Measurements from ENCODE around the gene C6orf62.
A peak's percentile ranks its signal among the peaks of the same experiment; 100 is the strongest.
"Not testable (repeated sequence)": the region's sequence is repeated elsewhere in the genome, so short reads cannot be mapped to it uniquely, and the experiment has no call there.

C6orf62 gene

DNA sequence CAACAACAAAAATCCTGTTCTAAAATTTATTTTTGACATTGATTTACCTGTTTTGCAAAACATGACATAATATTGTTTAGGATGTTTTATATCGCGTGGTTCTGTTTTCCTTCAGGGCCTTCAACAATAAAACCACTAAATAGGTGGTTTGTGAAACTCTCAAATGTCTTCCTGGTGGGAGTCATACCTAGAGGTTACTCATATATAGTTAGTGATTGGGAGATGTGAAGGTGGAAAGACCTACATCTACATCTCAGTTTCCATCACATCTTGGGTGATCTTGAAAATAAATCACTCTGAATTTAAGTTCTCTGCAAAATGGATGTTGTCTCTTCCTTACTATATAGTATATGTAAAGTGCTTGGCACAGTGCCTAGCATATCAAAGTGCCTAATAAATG lies 22.9 kb downstream of the C6orf62 start:
- DNase-seq, result no peak

DNA sequence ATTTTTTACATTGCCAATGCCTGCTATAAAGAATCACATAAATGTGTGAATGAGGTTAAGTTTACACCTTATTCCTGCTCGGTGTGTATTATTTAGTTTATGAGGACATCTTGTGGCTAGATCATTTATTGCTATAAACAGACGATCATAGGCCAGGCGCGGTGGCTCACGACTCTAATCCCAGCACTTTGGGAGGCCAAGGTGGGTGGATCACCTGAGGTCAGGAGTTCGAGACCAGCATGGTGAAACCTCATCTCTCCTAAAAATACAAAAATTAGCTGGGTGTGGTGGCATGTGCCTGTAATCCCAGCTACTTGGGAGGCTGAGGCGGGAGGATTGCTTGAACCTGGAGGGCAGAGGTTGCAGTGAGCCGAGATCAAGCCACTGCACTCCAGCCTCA lies 23.3 kb downstream of the C6orf62 start:
- DNase-seq, result peak; percentile 34

DNA sequence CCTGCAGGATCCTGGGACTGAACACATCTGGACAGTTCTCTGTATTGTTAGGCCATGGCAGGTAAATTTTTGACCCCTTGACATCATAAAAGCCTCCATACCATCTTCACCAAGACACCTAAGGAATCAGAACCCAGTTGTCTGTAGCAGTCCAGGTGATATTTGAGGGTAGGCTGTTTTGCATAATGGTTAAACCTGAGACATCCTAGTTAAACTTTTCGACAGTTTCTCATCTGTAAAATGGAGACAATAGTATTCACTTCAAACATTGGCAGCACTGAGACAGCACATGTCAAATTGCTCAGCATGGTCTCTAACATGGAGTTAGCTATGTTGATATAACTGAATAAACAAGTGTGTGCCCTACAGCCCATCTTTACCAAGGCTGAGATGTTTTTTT lies 24.8 kb downstream of the C6orf62 start:
- DNase-seq, result no peak

DNA sequence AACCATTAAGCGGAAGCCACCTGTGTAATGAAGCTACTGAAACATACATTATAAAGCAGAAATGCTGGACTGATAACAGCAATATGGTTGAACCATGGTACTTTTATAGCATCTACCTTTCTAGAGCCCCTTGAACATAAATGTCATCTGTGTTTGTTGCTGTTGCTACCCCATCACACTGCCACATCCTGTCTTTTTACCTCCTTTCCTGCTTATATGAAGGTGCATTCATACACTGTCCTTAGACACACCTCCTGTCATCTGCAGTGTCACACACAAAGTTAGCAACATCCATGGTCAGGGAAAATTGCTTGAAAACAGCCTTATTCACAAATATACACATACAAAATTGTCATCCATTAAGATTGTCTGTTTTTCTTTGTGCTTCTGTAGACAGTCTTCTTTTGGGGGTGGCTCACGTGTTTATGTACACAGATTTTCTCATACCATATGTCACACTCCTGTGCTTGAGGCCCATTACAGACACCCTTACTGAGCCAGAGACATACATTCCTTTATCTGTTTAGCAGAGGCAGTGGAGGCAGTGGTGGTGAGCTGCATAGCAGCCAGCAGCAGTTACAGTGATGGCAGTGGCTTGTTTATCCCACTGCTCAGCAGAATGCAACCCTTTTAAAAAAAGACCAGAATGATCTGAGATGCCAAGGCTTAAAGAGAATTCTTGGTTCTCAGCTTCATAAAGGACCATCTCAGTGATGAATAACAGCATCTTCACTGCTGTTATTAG lies 25.9 kb downstream of the C6orf62 start:
- DNase-seq, result no peak

DNA sequence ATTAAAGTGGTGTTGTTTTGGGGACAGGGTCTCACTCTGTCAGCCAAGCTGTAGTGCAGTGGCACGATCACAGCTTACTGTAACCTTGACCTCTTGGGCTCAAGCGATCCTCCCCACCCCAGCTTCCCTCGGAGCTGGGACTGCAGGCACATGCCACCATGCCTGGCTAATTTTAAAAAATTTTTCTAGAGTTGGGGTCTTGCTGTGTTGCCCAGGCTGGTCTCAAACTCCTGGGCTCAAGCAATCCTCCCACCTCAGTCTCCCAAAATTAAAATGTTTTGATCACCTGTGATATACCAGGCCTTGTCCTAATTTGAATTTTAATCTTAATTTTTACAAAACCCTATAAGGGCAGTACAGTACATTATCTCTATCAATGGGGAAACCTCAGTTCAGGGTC lies 26.5 kb downstream of the C6orf62 start:
- DNase-seq, result no peak

DNA sequence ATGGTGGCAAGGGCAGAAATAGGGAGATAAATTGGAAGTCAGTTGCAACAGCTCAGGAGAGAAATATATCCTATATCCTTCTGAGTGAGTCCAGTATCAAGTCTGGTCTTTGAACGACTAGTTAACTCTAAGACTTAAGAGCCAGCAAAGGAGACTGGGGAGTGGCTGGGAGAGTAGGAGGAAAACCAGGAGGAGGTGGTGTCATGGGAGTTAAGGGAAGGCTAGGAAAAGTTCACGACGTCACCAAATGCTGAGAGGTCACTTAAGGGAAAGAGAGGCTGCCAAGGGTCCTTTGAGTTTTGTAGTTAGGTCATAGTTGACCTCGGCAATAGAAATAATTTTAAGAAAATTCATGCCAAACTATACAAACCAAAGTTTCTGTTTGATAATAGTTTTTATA lies 27.0 kb downstream of the C6orf62 start:
- DNase-seq, result no peak

DNA sequence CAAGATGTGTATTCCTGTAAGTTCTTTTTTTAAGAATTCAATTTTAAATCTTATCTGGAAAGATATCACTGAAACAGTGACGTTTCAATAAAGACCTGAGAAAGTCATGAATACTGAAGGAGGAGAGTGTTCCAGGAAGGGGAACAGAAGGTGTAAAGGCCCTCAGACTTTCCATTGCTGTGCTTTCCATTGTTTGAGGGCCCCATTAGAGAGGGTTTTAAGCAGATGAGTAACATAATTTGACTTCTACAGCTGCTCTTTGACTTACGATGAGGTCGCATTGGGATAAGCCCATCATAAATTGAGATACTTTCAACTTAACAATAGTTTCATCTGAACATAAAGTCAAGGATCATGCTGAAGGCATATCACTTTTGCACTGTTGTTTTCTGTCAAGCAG lies 27.4 kb downstream of the C6orf62 start:
- DNase-seq, result no peak

DNA sequence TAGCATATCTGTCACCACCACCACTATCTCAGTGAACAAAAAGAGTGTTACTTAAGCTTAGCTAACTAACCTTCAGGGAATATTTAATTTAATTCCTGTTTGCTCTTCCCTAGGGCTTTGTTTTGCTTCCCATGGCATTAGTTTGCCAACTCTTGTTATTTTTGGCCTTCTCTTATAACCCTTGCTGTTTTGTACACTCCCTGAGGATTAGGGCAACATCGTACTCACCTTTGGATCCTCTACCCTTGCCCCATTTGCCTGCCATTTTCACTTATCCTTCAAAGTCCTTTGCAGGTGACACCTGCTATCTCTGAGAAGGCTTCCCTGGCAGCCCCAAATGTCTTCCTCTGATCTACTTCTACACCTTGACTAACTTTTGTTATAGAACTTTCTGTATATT lies 28.4 kb downstream of the C6orf62 start:
- no peak for DNase-seq

DNA sequence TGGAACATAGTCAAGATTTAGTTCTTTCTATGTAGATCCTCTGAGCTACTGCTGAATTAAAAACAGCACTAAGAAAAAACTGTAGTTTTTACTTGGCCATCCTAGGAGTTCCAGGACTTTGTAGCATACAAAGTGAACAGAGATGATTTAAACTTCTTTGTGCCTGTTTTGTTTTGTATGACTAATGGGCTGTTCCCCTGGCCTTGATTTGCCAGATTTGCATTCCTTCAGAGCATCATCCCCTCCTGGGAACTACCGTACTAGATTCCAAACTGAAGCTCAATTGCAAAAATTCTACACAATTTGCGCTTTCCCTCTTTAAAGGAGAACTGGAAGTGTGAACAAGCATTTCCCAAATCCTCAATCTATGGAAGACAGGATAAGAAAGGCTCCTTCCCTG lies 29.0 kb downstream of the C6orf62 start:
- no peak for DNase-seq

DNA sequence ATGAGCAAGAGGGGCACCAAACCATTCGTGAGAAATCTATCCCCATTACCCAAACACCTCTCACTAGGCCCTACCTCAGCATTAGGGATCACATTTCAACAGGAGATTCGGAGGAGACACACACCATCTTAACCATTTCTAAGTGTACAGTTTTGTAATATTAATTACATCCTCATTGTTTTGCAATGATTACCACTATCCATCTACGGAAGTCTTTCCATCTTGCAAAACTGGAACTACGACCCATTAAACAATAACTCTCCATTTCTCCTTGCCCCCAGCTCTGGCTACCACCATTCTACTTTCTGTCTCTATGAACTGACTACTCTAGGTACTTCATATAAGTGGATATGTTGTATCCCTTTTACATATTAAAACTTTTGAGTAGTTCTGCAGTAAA lies 32.0 kb downstream of the C6orf62 start:
- no peak for DNase-seq

DNA sequence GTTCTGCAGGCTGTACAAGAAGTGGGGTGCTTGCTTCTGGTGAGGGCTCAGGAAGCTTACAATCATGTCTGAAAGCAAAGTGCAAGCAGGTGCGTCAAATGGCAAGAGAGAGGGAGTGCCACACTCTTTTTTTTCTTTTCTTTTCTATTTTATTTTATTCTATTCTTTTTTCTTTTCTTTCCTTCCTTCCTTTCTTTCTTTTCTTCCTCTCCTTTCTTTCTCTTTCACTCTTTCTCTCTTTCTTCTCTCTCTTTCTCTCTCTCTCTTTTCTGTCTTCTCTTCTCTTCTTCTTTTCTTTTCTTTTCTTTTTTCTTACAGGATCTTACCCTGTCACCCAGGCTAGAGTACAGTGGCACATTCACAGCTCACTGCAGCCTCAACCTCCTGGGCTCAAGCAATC lies 32.5 kb downstream of the C6orf62 start:
- DNase-seq, result no peak

DNA sequence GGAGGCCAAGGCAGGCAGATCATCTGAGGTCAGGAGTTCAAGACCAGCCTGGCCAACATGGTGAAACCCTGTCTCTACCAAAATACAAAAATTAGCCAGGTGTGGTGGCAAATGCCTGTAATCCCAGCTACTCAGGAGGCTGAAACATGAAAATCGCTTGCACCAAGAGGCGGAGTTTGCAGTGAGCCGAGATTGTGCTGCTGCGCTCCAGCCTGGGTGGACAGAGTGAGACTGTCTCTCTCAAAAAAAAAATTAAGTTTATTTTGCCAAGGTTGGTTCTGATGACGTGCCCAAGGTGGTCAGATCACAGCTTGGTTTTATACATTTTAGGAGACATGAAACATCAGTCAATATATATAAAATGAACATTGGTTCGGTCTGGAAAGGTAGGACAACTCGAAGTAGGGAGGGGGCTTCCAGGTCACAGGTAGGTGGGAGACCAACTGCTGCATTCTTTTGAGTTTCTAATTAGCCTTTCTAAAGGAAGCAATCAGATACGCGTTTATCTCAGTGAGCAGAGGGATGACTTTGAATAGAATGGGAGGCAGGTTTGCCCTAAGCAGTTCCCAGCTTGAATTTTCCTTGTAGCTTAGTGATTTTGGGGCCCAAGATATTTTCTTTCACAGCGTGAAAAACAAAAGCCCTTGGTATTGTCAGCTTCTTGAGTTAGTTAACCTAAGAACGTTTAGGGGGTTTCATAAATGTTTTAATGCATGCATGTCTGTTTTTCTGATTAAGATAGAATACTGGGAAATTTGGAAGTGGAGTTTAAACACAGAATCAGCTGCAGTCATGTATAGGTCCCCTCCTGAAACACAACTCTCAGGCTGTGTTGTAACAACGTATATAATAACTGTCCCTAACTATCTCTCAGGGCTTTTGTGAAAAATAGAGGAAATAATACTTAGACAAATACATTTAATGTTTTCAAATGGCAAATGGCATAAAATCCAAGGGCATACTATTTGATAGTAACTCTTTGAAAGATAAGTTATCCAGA lies 35.4 kb downstream of the C6orf62 start:
- no peak for DNase-seq

DNA sequence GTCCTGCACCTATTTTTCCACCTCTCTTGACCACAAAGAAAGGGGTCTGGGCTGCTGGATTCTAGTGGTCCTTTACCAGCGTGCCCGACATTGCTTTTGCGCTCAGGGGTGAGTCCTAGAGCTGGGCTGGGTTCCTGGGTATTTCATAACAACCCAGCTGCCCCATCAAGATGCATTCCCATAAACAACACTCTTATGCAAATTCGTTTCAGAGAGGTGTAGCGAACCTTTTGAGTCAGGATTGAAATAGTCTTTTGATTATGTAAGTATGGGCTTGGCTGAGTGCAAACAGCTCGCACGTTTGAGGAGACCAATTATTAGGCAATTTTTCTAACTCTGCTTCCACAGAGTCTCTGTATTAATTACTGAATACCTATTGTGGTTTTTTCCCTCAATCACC lies 38.4 kb downstream of the C6orf62 start:
- DNase-seq, result no peak

DNA sequence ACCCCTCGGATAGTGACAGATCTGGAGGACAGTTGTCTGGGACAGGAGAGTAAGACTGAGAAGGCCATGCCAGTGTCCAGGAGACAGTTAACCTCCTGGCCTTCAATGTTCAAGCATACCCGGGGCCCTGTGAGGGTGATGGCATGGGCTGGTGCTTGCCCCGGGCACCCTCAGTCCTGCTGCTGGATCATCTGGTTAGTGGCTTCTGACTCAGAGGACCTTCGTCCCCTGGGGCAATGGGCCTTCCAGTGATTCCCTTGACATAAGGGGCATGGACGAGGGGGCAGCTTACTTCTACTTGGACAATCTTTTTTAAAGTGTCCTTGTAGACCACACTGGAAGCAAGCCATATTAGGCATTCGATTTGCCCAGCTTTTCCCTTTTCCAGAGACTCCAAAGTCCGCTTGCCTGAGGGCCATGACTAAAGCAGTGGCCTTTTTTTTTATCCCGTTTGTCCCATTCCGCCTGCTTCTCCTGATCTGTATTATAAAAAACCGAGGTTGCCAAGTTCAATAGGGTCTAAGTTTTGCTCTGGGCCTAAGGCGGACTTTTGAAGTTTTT lies 40.1 kb downstream of the C6orf62 start:
- not testable (repeated sequence) for DNase-seq

DNA sequence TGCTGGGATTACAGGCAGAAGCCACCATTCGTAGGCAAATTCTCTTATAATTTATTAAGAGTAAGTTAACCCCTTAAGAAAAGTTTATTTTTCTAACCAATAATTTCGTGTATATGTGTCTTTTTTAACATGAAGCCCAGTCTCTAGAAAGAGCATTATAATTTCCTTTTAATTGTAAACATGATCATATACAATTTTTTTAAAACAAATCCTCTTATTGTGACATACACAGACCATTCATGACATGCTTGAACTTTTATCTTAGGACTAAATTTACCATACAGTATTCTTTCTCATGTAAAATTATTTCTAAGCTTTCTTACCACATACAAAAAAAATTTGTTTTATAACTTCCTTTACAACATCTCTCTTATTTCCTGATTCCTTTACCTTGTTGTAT lies 45.3 kb downstream of the C6orf62 start:
- DNase-seq, result no peak

DNA sequence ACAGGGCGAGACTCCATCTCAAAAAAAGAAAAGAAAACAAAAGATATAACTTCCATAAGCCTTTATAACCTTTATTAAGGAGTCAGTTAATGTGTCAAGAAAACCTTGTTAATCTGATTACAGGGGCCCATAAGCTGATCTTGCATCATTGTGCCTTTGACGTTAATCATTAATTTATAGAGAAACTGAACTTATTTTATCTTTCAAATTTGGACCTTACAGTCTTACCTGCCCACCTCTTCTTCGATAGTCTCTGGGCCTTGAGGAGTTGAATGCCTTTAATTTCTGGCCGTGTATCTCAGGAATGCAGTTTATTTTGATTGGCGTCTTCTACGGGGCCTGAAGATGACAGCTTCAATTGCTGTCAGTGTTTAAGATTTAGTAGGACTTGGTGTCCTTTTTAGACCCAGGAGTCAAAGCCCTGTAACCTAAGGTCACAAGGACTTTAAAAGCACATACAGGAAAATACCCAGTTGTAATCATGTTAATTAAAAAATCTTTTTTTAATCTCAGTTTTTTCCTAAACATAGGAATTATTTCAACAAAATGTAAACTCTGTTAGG lies 46.3 kb downstream of the C6orf62 start:
- DNase-seq, result no peak

DNA sequence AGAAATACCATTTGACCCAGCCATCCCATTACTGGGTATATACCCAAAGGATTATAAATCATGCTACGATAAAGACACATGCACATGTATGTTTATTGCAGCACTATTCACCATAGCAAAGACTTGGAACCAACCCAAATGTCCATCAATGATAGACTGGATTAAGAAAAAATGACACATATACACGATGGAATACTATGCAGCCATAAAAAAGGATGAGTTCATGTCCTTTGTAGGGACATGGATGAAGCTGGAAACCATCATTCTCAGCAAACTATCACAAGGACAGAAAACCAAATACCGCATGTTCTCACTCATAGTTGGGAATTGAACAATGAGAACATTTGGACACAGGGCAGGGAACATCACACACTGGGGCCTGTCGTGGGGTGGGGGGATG lies 47.9 kb downstream of the C6orf62 start:
- not testable (repeated sequence) for DNase-seq

DNA sequence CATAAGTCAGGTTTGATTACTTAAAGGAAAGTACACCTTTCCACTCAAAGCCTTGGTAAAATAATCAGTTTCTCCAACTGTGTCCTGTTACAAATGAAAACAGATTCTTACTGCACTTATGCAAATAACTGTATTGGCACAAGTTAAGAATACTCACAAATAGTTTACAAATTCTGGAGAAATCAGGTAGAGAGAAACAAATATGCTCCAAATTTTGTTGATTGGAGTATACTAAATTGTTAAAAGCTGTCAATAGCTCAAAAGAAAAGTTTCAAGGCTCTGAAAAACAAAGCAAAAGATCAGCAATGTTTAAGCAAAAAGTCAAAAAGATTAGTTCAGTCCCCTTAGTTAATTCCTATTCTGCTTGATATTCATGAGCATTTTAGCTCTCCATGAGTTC lies 48.5 kb downstream of the C6orf62 start:
- not testable (repeated sequence) for DNase-seq

DNA sequence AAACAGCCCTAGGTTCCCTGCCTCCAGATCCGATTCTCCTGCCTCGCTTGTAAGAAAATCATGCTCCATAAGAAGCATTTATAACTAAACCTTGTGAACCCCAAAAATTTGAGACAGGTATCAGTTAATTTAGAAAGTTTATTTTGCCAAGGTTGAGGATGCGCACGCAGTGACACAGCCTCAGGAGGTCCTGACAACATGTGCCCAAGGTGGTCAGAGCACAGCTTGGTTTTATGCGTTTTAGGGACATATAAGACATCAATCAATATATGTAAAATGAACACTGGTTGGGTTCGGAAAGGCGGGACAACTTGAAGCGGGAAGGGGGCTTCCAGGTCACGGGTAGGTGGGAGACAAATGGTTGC lies 50.0 kb downstream of the C6orf62 start:
- DNase-seq, result no peak

DNA sequence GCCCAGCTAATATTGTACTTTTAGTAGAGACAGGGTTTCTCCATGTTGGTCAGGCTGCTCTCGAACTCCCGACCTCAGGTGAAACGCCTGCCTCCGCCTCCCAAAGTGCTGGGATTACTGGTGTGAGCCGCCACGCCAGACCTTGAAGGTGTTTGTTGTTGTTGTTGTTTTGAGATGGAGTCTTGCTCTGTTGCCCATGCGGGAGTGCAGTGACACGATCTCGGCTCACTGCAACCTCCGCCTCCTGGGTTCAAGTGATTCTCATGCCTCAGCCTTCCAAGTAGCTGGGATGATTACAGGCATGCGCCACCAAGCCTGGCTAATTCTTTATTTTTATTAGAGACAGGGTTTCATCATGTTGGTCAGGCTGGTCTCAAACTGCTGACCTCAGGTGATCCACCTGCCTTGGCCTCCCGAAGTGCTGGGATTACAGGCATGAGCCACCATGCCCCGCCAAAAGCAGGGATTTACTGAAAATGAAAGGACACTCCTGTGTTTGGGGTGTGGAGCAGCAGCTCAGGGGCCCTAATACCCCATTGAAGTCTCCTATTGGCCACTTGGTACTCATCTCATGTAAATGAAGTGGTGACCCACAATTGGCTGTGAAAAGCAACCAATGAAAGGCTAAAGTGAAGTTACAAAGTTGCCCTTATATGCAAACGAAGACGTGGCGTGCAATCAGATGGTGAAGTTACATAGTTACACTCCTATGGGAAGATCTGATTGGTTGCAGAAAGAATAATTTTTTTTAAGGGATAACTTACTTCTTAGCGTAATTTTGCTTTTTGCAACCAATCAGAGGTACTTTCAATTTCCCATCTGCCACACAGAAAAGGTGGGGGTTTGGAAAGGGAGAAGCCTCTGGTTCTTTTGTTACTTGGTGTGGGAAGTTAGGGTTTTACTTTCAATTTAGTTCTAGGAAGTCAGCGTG lies 50.6 kb downstream of the C6orf62 start:
- not testable (repeated sequence) for DNase-seq

DNA sequence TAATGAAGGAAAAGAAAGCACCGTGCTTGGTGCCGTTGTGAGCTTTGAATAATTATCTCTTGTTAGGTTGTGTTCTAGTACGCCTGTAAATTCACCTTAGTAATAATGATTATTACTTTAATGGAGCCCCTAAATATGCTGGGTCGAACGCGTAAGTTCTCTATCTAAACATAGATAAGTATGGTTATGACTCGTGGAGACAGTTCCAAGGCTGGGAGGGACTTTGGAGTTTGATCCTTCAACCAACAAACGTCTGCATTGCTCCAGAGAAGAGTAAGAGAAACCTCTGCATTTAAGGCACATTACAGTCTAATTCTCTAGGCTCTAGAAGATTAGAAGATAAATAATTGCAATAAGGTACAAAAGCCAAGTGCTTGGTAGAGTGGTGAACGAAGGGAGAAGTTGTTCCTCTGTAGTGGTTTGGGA lies 51.6 kb downstream of the C6orf62 start:
- no peak for DNase-seq

DNA sequence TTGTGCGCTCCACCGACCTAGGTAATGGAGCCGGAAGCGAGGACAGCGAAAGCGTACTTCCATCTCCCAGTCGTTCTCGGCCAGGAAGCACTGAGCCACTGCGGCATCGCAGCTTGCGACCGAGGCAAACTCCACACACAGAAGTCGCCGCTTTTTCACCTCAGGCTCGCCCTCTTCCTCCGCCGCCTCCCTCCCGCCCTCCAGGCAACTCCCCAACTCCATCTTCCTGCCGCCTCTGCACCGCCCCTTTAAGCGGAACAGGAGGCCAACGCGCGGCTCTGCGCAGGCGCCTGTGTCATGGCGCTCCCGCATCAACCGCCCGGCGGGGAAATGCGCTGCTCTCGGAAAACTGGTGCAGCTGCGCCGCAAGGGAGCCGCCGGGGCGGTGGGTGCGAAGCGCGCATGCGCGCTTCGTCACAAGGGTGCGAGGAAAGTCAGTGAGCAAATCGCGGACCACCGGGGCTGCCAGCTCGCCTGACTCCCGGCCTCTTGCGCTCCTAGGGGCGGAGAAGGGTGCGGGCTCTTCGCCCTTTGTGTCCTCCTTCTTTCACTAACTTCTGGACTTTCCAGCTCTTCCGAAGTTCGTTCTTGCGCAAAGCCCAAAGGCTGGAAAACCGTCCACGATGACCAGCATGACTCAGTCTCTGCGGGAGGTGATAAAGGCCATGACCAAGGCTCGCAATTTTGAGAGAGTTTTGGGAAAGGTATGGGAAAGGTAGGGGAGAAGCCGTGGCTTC lies 52.1 kb downstream of the C6orf62 start, which contains the start of the genes ACOT13 and TDP2:
Gene ACOT13 (plus strand): TSS at position 437 of the 737 bp plus-strand sequence. CDS start 187 bp downstream, at position 624.
Gene TDP2 (minus strand): TSS at position 259 of the 737 bp plus-strand sequence. CDS start 37 bp downstream, at position 222.
- DNase-seq, result peak; percentile 97
